Small intestine (tissue), 16 donors: Measurements from ENCODE around the gene CDKL4. TPM values are rescaled to one million over a fixed set of nuclear protein-coding genes. Genes with fewer than 3 reads are reported as not detected.
A peak's percentile ranks its signal among the peaks of the same experiment; 100 is the strongest.

Experiments
- DNase-seq, 2 donors: peaks; one replicate each; pipeline versions ENCODE4 v3.0.0 to v3.0.0-alpha.2; 2013
- FAIRE-seq: peaks from 2 replicates; lab custom pipeline; 2012; peaks lifted over from hg19 to GRCh38; lab: Jason Lieb, UNC
- H3K27ac ChIP-seq, 3 donors: one replicate each; pipeline ENCODE4 v1.5.1; 2013; ENCODE audit warnings: low read length in 2 of 3, mild to moderate bottlenecking in 2 of 3, control low read depth in 1 of 3, inconsistent platforms in 1 of 3, low read depth in 1 of 3, moderate library complexity in 1 of 3
- H3K27me3 ChIP-seq, 3 donors: one replicate each; pipeline ENCODE4 v1.6.1; 2013; ENCODE audit warnings: low read length in 3 of 3, inconsistent platforms in 1 of 3; ENCODE audit not compliant: control insufficient read depth in 3 of 3, insufficient read depth in 3 of 3
- H3K36me3 ChIP-seq, 3 donors: one replicate each; pipeline ENCODE4 v1.6.1; 2013; ENCODE audit warnings: low read length in 3 of 3, inconsistent platforms in 1 of 3, low read depth in 1 of 3, mild to moderate bottlenecking in 1 of 3, moderate library complexity in 1 of 3; ENCODE audit not compliant: control insufficient read depth in 3 of 3, insufficient read depth in 2 of 3
- H3K4me1 ChIP-seq, 3 donors: one replicate each; pipeline ENCODE4 v1.6.1; 2013; ENCODE audit warnings: low read length in 2 of 3, inconsistent platforms in 1 of 3, low read depth in 1 of 3, mild to moderate bottlenecking in 1 of 3, moderate library complexity in 1 of 3; ENCODE audit not compliant: control insufficient read depth in 3 of 3, insufficient read depth in 2 of 3
- H3K4me3 ChIP-seq, 3 donors: one replicate each; pipeline ENCODE4 v1.5.1; 2013; ENCODE audit warnings: low read length in 3 of 3, control low read depth in 1 of 3, inconsistent platforms in 1 of 3, low read depth in 1 of 3, mild to moderate bottlenecking in 1 of 3, moderate library complexity in 1 of 3
- H3K9me3 ChIP-seq, 2 donors: one replicate each; pipeline ENCODE4 v1.6.1; 2013; ENCODE audit warnings: low read depth in 1 of 2, low read length in 1 of 2; ENCODE audit not compliant: control insufficient read depth in 2 of 2, insufficient read depth in 1 of 2
- WGBS, 3 donors: extraction: QIAGEN DNeasy Blood & Tissue Kit; methylation state at CpG; one replicate each; pipeline ENCODE4 v1.1.7; 2013; 5-methylcytosine and 5-hydroxymethylcytosine counted together
- long read RNA-seq, 10 donors: transcript quantifications; one replicate each; lab custom pipeline, GENCODE V29; 2026
- polyA plus RNA-seq, 4 donors: library from polyadenylated mRNA; stranded (reverse) in 3 of 4; unstranded in 1 of 4; fragments of 200-250 nt in 3 of 4; fragments of 120-200 nt in 1 of 4; gene quantifications; one replicate each; pipeline versions ENCODE4 v1.2.1 to v1.2.3, GENCODE V29; 2013
- donor health status: healthy with polysubstance abuse.
- donor health status: control.
- donor health status: control.
- donor health status: Bipolar disorder and iron deficiency.
- donor health status: healthy.

CDKL4 gene
- polyA plus RNA-seq: under 1 TPM in 1 of 4 donors, not detected in 3; 0.09 TPM
- long read RNA-seq, donor 1: 0 reads
- long read RNA-seq, donor 2: 0 reads
- long read RNA-seq, donor 3: 0 reads
- long read RNA-seq, donor 4: 0 reads
- long read RNA-seq, donor 5: 0 reads
- long read RNA-seq, donor 6: 0 reads
- long read RNA-seq, donor 7: 0 reads
- long read RNA-seq, donor 8: 0 reads
- long read RNA-seq, donor 9: 0 reads
- long read RNA-seq, donor 10: 0 reads

GRCh38 chr2:39243469-39244123, at the start of gene CDKL4:
TSS of gene CDKL4 (minus strand) at chr2:39243970.
- H3K9me3 ChIP-seq: peaks cover 0 to 6% of the 10 kb centered on the region in 2 donors
- H3K27ac ChIP-seq: no peak within 1 kb of the TSS
- 61 to 70% (median 63%) methylated on average over 58 of the region's 58 CpGs for WGBS, 3 donors
- H3K4me3 ChIP-seq: peak within 1 kb of the TSS in 2 of 3 donors; percentile 15 to 26
- H3K4me1 ChIP-seq: no peaks in the 10 kb centered on the region
- no peaks in the 10 kb centered on the region for H3K27me3 ChIP-seq
- FAIRE-seq (no peak), DNase-seq (no peak)
- peaks cover 0 to 1% (median 0%) of the 10 kb centered on the region in 3 donors for H3K36me3 ChIP-seq

- H3K9me3 ChIP-seq: no peaks in the 10 kb centered on the region
- no peaks in the 10 kb centered on the region for H3K4me1 ChIP-seq
- WGBS, 3 donors: 95 to 97% (median 96%) methylated on average over 6 of the region's 6 CpGs
- FAIRE-seq (no peak), DNase-seq (no peak)
- no peak overlapping the region for H3K27ac ChIP-seq
- H3K27me3 ChIP-seq: no peaks in the 10 kb centered on the region
- H3K4me3 ChIP-seq: no peak overlapping the region
- peaks cover 4 to 29% (median 8%) of the 10 kb centered on the region in 3 donors for H3K36me3 ChIP-seq
Observed at GRCh38 chr2:39290433-39290832, 46.7 kb upstream of the CDKL4 start.

- no peaks in the 10 kb centered on the region for H3K27me3 ChIP-seq
- no peak overlapping the region for H3K27ac ChIP-seq
- no peaks in the 10 kb centered on the region for H3K4me1 ChIP-seq
- FAIRE-seq (no peak), DNase-seq (no peak)
- no peak overlapping the region for H3K4me3 ChIP-seq
- peaks cover 6 to 33% (median 8%) of the 10 kb centered on the region in 3 donors for H3K36me3 ChIP-seq
- no peaks in the 10 kb centered on the region for H3K9me3 ChIP-seq
Observed at GRCh38 chr2:39289609-39290008, 45.8 kb upstream of the CDKL4 start.

DNA sequence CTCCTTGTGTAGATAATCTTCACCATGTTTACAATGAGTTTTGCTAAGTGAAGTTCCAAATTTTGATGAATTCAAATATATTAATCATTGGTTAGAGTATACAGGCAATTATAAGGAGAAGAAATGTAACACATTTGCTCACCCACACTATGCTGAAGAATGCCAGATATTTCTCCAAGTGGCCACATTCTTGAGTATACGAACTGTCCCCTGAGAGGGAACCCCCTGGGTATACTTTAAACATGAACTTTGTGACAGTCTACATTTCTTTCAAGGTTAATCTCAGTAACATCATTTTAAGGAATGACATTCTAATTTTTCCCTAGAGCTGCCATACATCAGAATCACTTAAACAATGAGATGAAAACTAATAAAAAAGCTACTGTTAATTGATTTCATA, 39.8 kb upstream of the CDKL4 start:
- H3K36me3 ChIP-seq: peaks cover 5 to 30% (median 11%) of the 10 kb centered on the region in 3 donors
- no peaks in the 10 kb centered on the region for H3K4me1 ChIP-seq
- 84 to 93% (median 86%) methylated on average over 1 of the region's 1 CpG for WGBS, 3 donors
- DNase-seq (no peak), FAIRE-seq (no peak)
- no peaks in the 10 kb centered on the region for H3K27me3 ChIP-seq
- no peaks in the 10 kb centered on the region for H3K9me3 ChIP-seq
- no peak overlapping the region for H3K4me3 ChIP-seq
- no peak overlapping the region for H3K27ac ChIP-seq

DNA sequence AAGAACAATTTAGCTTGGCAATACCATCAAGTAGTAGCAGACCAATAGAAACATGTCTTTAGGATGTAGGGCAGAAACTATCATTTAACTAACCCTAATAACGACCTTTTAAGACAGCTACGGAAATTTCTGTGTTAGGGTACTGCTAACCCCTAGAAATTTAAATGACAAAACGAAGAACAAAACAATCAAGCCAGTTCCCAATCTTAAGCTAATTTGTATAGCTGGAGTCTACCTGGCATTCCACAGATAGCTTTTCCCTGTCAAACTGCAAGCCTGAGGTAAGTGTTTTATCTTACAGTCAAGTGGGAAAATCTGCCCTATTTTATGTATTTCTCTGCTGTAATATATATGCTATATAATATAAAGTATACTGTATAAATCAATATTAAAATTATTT, 37.6 kb upstream of the CDKL4 start:
- FAIRE-seq (no peak), DNase-seq (no peak)
- no peaks in the 10 kb centered on the region for H3K9me3 ChIP-seq
- H3K4me3 ChIP-seq: no peak overlapping the region
- no peaks in the 10 kb centered on the region for H3K27me3 ChIP-seq
- peaks cover 11 to 36% (median 12%) of the 10 kb centered on the region in 3 donors for H3K36me3 ChIP-seq
- no peaks in the 10 kb centered on the region for H3K4me1 ChIP-seq
- H3K27ac ChIP-seq: no peak overlapping the region
- WGBS, 3 donors: 89 to 95% (median 94%) methylated on average over 3 of the region's 3 CpGs

DNA sequence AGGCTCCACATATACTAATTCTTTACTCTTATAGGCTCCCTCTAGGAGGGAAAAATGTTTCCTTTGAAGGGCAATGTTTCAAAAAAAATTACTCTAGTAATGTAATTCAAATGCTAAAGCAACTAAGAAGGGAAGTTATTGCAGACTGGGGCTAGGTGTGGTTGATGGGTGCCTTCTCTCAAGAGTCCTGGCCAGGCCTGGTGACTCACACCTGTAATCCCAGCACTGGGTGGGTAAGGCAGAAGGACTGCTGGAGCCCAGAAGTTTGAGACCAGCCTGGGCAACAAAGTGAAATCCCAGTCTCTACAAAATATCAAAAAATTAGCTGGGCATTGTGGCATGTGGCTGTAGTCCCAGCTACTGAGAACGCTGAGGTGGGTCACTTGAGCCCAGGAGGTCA, 31.2 kb upstream of the CDKL4 start:
- no peak for FAIRE-seq
- H3K36me3 ChIP-seq: peaks cover 7 to 29% (median 9%) of the 10 kb centered on the region in 3 donors
- no peaks in the 10 kb centered on the region for H3K9me3 ChIP-seq
- H3K4me1 ChIP-seq: no peaks in the 10 kb centered on the region
- peak in 1 of 2 donors; percentile 14 for DNase-seq
- no peak overlapping the region for H3K4me3 ChIP-seq
- no peaks in the 10 kb centered on the region for H3K27me3 ChIP-seq
- 86 to 100% (median 94%) methylated on average over 1 of the region's 1 CpG for WGBS, 3 donors
- H3K27ac ChIP-seq: no peak overlapping the region

DNA sequence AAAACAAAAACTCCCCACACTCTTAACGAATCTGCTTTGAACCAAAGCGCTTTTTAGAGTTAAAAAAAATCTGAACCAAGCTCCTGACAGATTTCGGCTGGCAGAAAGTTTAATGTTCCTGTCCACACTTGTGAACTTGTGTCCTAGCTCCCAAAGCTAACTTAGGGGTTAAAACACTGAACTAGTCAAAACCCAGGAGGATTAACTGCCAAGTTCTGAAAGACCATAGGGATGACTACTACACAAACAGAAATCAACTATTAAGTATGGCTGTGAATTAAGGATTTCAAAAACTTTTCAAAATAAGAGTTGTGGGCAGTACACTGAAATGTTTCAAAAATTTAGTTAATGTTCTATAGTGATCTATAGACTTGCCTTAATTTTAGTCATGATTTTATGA, 26.2 kb upstream of the CDKL4 start:
- H3K4me3 ChIP-seq: no peak overlapping the region
- H3K27ac ChIP-seq: no peak overlapping the region
- FAIRE-seq (peak; percentile 51), DNase-seq (no peak)
- 84 to 96% (median 92%) methylated on average over 3 of the region's 3 CpGs for WGBS, 3 donors
- peaks cover 0 to 9% (median 0%) of the 10 kb centered on the region in 3 donors for H3K36me3 ChIP-seq
- H3K9me3 ChIP-seq: no peaks in the 10 kb centered on the region
- no peaks in the 10 kb centered on the region for H3K4me1 ChIP-seq
- H3K27me3 ChIP-seq: no peaks in the 10 kb centered on the region

DNA sequence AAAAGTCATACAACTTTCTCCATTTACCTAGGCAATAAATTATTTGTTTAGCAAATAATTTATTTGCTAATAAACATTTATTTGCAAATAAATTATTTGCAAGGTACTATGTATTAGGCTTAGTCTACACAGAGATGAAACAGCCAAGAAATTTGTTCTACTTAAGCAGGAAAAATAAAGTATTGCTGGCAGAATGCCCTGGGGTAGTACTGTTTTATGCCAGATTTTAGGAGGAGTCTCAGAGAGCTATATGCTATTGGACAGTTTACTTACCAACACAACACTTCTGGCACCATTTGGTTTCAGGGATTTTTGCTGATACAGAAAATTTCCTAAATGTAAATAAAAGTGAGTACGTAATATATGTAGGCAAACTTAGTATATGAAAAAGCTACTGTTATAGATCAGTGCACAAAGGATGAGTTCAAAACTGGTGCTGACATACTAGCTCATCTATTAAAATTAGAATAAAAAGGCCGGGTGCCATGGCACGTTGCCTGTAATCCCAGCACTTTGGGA, 23.2 kb upstream of the CDKL4 start:
- 88 to 99% (median 98%) methylated on average over 3 of the region's 3 CpGs for WGBS, 3 donors
- no peak overlapping the region for H3K4me3 ChIP-seq
- no peaks in the 10 kb centered on the region for H3K4me1 ChIP-seq
- FAIRE-seq (no peak), DNase-seq (no peak)
- H3K36me3 ChIP-seq: peaks cover 0 to 16% (median 2%) of the 10 kb centered on the region in 3 donors
- H3K27me3 ChIP-seq: no peaks in the 10 kb centered on the region
- H3K9me3 ChIP-seq: no peaks in the 10 kb centered on the region
- H3K27ac ChIP-seq: no peak overlapping the region
